ENCODE data around the gene PKD2L1. TPM values are rescaled to one million over a fixed set of nuclear protein-coding genes. Genes with fewer than 3 reads are reported as not detected.

Gene PKD2L1
- total and polyA plus RNA-seq, 10 of the 15 experiments (the other 5 are each of a cell fraction or from before 2014, with no cell fraction given): 0.05 to 0.17 (median 0.08) TPM; not detected in 6

DNA sequence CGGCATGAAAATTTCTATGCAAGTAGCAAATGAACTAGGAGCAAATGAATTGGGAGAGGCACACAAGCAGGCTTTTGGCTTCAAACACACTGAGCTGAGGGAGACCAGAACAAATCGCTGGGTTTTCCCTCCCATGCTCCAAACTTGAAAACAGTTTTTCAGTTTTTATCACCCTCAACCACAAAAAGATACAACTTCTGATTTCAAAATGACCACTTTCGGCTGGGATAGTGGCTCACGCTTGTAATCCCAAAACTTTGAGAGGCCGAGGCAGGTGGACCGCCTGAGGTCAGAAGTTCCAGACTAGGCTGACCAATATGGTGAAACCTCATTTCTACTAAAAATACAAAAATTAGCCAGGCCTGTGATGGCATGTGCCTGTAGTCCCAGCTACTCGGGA is 91.6 kb downstream of the PKD2L1 start (continued):
- TF ChIP-seq, protein P1, sequence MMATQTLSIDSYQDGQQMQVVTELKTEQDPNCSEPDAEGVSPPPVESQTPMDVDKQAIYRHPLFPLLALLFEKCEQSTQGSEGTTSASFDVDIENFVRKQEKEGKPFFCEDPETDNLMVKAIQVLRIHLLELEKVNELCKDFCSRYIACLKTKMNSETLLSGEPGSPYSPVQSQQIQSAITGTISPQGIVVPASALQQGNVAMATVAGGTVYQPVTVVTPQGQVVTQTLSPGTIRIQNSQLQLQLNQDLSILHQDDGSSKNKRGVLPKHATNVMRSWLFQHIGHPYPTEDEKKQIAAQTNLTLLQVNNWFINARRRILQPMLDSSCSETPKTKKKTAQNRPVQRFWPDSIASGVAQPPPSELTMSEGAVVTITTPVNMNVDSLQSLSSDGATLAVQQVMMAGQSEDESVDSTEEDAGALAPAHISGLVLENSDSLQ (IDR thresholded peaks at IDR 0.05): no peak
- no peak for TF ChIP-seq ZNF207 (IDR thresholded peaks at IDR 0.05; ENCODE audit: borderline replicate concordance)
- no peak for TF ChIP-seq EP300 (IDR thresholded peaks at IDR 0.05; ENCODE audit: borderline replicate concordance in 1 of 2, control insufficient read depth in 1 of 2, low read depth in 2 of 2, low read length in 2 of 2)
- no peak for TF ChIP-seq ESRRA (IDR thresholded peaks at IDR 0.05; ENCODE audit: low read length)
- peak; percentile 34 for TF ChIP-seq SKIL (IDR thresholded peaks at IDR 0.05; ENCODE audit: low read depth, poor library complexity, severe bottlenecking)
- no peak for TF ChIP-seq ELK1 (IDR thresholded peaks at IDR 0.05; ENCODE audit: low read depth, low read length)
- no peak for TF ChIP-seq SMAD1 (IDR thresholded peaks at IDR 0.05; ENCODE audit: low read depth, partially characterized antibody)
- no peak for TF ChIP-seq E2F8 (IDR thresholded peaks at IDR 0.05; ENCODE audit: low read depth, partially characterized antibody)
- TF ChIP-seq TAF1 (IDR thresholded peaks at IDR 0.05; ENCODE audit: borderline replicate concordance, low read depth, low read length): no peak
- TF ChIP-seq BRCA1 (IDR thresholded peaks at IDR 0.05; ENCODE audit: low read depth, low read length): no peak
- TF ChIP-seq CBFB (IDR thresholded peaks at IDR 0.05; ENCODE audit: low read depth): 0 out of 2 replicates have a peak, but pooled peaks have one; percentile 35
- TF ChIP-seq MYB (IDR thresholded peaks at IDR 0.05; ENCODE audit: borderline replicate concordance, low read depth, low read length): no peak
- TF ChIP-seq, protein P2, sequence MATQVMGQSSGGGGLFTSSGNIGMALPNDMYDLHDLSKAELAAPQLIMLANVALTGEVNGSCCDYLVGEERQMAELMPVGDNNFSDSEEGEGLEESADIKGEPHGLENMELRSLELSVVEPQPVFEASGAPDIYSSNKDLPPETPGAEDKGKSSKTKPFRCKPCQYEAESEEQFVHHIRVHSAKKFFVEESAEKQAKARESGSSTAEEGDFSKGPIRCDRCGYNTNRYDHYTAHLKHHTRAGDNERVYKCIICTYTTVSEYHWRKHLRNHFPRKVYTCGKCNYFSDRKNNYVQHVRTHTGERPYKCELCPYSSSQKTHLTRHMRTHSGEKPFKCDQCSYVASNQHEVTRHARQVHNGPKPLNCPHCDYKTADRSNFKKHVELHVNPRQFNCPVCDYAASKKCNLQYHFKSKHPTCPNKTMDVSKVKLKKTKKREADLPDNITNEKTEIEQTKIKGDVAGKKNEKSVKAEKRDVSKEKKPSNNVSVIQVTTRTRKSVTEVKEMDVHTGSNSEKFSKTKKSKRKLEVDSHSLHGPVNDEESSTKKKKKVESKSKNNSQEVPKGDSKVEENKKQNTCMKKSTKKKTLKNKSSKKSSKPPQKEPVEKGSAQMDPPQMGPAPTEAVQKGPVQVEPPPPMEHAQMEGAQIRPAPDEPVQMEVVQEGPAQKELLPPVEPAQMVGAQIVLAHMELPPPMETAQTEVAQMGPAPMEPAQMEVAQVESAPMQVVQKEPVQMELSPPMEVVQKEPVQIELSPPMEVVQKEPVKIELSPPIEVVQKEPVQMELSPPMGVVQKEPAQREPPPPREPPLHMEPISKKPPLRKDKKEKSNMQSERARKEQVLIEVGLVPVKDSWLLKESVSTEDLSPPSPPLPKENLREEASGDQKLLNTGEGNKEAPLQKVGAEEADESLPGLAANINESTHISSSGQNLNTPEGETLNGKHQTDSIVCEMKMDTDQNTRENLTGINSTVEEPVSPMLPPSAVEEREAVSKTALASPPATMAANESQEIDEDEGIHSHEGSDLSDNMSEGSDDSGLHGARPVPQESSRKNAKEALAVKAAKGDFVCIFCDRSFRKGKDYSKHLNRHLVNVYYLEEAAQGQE (IDR thresholded peaks at IDR 0.05; ENCODE audit: low read depth, low read length): no peak
- TF ChIP-seq SPI1 (IDR thresholded peaks at IDR 0.05; ENCODE audit: borderline replicate concordance, insufficient read depth, low read depth, low read length): no peak
- TF ChIP-seq YBX1 (IDR thresholded peaks at IDR 0.05): no peak
- peak; percentile 27 to 50; a peak in 2 of 4 replicates for TF ChIP-seq IKZF2 (IDR thresholded peaks at IDR 0.05)
- TF ChIP-seq PML (IDR thresholded peaks at IDR 0.05; ENCODE audit: low read length): no peak
- TF ChIP-seq CBX5 (IDR thresholded peaks at IDR 0.05; ENCODE audit: low read depth): no peak
- no peak for TF ChIP-seq CREB1 (IDR thresholded peaks at IDR 0.05; ENCODE audit: low read depth)
- TF ChIP-seq NFIC (IDR thresholded peaks at IDR 0.05; ENCODE audit: low read depth, low read length): peak; percentile 83; the same call in 1 of the 2 replicates
- TF ChIP-seq HCFC1 (IDR thresholded peaks at IDR 0.05; ENCODE audit: low read length): no peak
